Renal cortex interstitium (tissue), 15 donors: ENCODE results near the gene OR1Q1. TPM values are rescaled to one million over a fixed set of nuclear protein-coding genes. Genes with fewer than 3 reads are reported as not detected.
"Not testable (repeated sequence)": the region's sequence is repeated elsewhere in the genome, so short reads cannot be mapped to it uniquely, and the experiment has no call there.

ENCODE experiments used
- DNase-seq, 11 donors: peaks; one replicate each; pipeline ENCODE4 v3.0.0-alpha.2; 2013; ENCODE audit warnings: low read depth in 9 of 11, low spot score in 4 of 11; ENCODE audit errors: extremely low read depth in 1 of 11
- long read RNA-seq, 16 experiments: transcript quantifications; one replicate each; lab custom pipeline, GENCODE V29; 2026
- polyA plus RNA-seq, 3 donors: library from polyadenylated mRNA; unstranded; fragments of 120-200 nt; gene quantifications; one replicate each; pipeline ENCODE4 v1.2.1, GENCODE V29; 2013; ENCODE audit not compliant: insufficient read length in 3 of 3

OR1Q1 gene, protein sequence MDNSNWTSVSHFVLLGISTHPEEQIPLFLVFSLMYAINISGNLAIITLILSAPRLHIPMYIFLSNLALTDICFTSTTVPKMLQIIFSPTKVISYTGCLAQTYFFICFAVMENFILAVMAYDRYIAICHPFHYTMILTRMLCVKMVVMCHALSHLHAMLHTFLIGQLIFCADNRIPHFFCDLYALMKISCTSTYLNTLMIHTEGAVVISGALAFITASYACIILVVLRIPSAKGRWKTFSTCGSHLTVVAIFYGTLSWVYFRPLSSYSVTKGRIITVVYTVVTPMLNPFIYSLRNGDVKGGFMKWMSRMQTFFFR
- polyA plus RNA-seq: not detected
- long read RNA-seq, donor 1: 0 reads
- long read RNA-seq, donor 2: 0 reads
- long read RNA-seq, donor 3: 0 reads
- long read RNA-seq, donor 4: 0 reads
- long read RNA-seq, donor 5: 0 reads
- long read RNA-seq, donor 6: 0 reads
- long read RNA-seq, donor 7: 0 reads
- long read RNA-seq, donor 8: 0 reads
- long read RNA-seq, donor 9: 0 reads
- long read RNA-seq, donor 10: 0 reads
- long read RNA-seq, donor 11: 0 reads
- long read RNA-seq, donor 12: 0 reads
- long read RNA-seq, donor 13: 0 reads
- long read RNA-seq, donor 14: 0 reads
- long read RNA-seq, donor 15: 0 reads
- long read RNA-seq, donor 16: 0 reads

DNA sequence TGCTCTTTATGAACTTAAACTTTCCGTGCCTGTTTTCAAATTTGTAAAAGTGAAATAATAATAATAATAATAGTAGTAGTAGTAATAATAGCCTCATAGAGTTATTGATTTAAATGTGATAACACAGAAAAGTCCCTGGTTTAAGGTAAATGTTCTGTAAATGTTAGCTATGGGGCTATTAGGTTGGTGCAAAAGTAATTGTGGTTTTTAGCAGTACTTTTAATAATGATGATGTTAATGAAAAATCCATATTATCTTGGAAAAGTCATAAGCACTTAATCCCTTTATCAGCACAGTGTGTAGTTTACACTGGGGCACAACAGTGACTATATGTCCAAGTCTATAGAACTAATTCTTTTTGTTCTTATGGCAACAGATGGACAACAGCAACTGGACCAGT is at the start of gene OR1Q1:
OR1Q1 (plus strand) TSS at position 377 of the 400 bp plus-strand sequence; CDS start at position 377, 0 bp downstream.
- no peak for DNase-seq

GRCh38 chr9:122567901-122568300 is 46.6 kb upstream of the OR1Q1 start:
- no peak for DNase-seq

GRCh38 chr9:122572456-122572855 is 42.1 kb upstream of the OR1Q1 start:
- DNase-seq: no peak

DNA sequence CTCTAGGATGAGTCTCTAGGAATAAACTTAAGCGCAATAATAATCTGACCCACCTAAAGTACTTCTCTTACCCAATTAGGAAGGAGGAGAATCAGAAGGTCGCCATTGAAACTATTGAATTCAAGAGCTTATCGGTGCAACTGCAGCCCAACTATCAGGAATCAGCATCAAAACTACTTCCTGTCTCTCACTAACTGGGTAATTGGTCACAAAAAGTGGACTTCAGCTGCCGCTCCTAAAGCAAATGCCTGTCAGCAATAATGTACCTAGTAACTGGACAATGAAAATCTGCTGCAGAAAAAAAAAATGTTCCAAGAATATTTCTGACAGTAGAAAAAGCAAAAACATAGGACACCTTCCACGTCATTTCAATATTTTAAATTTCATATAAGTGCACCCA is 34.7 kb upstream of the OR1Q1 start:
- no peak for DNase-seq

DNA sequence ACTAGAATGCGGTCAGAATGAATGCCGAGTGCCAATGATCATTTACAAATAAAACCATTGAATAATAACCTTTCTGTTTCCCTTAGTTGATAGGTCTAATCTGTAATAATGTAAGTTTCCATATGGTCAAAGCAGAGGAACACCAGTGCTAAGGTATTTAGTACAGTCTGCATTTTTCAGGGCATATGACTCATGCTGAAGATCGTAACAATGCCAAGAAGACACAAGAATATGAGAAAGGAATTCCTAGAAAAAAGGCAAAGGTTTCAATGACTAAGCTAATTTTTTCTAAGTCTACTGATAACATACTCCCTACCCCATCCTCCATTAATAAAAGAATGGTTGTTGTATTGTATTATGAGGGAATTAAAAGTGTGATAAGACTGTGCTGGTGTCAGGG is 34.2 kb upstream of the OR1Q1 start:
- DNase-seq: no peak

DNA sequence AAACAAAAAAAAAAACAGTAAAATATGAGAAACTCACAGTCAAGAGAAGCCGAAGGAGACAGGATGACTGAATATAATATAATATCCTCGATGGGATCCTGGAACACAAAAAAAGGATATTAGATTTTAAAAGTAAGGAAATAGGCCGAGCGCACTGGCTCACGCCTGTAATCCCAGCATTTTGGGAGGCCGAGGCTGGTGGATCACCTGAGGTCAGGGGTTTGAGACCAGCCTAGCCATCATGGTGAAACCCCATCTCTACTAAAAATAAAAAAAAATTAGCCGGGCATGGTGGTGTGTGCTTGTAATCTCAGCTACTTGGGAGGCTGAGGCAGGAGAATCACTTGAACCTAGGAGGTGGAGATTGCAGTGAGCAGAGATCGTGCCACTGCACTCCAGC is 31.3 kb upstream of the OR1Q1 start, which contains the start of gene OR1L8:
OR1L8 (minus strand) TSS at position 101 of the 400 bp plus-strand sequence. CDS start 14,907 bp downstream, outside the sequence.
- DNase-seq: not testable (repeated sequence)

DNA sequence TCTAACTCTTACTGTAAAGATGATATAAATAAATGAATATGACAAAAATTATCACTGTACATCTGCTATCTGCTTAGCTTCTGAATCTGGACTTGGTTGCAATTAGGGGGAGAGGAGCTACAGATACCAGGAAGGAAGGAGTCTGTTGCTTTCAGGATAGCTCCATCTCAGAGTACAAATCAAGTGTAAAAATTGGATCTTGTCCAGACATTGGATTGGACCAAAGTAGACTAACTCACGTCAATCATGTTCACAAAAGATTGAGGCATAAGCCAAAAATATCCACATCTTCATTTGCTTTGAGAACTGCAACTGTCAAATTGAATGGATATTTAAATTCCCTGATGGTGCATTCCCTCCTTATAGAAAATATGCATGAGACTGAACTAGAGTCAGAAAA is 8.8 kb upstream of the OR1Q1 start:
- DNase-seq: no peak

- DNase-seq: no peak
Observed at GRCh38 chr9:122606587-122606986, 8.0 kb upstream of the OR1Q1 start.

DNA sequence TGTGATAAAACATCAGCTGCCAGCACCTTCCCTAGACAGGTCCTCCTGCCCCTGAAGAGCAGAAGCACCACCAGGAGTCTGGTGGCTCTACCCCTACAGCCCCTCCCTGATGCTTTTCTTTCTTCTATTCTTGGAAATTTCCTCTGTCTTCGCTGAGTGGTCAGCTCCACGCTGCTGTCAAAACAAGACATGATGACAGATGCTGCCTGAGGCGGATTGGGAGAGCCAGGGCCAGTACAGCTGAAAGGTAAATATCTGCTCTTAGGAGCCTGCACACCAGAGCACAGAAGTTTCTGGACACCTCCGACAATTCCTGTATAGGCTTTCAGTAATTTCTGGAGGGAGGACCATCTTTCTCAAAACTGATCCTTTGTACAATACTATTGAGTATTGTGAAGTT is 4.7 kb upstream of the OR1Q1 start:
- DNase-seq: no peak

DNA sequence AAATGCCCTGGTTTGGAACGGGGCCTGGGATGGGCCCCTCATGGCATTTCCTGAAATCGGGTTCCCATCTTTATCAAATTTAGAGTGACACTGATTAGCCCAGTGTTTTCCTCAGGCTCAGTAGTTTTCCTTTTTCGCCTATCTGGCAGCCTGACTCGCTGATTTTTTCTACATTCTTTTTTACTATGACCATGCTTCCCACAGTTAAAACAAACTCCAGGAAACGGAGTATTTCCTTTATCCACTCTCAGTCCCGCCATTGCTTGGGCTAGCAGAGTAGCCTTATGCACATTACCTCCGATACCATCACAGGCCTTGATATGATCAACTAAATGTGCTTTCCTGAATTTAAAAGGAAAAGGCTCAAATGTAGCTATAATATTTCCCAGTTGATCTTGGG is 5.5 kb downstream of the OR1Q1 start:
- DNase-seq: no peak

- no peak for DNase-seq
Observed at GRCh38 chr9:122642226-122642625, 27.7 kb downstream of the OR1Q1 start.

DNA sequence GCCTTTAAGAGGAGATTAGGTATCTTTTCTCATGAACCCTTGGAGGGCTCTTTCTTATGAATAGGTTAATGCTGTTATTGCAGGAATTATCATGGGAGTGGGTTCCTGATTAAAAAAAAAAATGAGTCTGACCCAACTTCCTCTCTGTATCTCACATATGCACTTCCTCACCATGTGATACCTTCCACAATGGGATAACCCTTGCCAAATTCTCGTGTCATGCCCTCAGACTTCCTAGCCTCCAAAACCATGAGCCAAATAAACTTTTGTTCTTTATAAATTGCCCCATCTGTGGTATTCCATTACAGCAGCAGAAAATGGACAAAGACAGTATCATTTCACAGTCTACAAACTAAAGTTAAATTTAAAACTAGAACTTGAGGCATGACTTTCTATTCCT is 41.8 kb downstream of the OR1Q1 start:
- peak in 2 of 11 donors; percentile 7 to 12 for DNase-seq

GRCh38 chr9:122657527-122657926 is 43.0 kb downstream of the OR1Q1 start, which contains the start of gene OR1B1:
Gene OR1B1, minus strand, starts transcription at chr9:122657627.
- no peak for DNase-seq

DNA sequence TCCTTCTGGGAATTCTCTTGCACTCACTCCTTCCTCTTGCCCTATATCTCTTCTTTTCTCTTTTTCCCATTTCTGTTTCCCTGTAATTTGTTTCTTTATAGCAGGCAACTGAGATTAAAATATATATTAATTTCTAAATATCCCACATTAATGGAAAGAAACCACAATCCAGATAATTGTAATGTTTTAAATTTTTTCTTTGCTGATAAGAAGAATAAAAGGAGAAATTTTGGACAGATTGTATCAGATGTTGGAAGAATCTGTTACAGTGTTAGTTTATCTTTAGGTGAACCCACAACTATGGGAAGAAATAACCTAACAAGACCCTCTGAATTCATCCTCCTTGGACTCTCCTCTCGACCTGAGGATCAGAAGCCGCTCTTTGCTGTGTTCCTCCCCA is 46.9 kb downstream of the OR1Q1 start, which contains the start of gene OR1L1:
OR1L1 (plus strand) TSS at position 301 of the 400 bp plus-strand sequence; CDS start at position 301, 0 bp downstream.
- no peak for DNase-seq

Other genes starting within 250 kb of the OR1Q1 start
- gene PTGS1, start 243.7 kb upstream of the OR1Q1 start, polyA plus RNA-seq: 1 to 10 TPM; 3.3 to 7.1 (median 4.4) TPM
- not detected for gene OR1J1, start 136.8 kb upstream of the OR1Q1 start, polyA plus RNA-seq
- gene OR1J2, start 103.9 kb upstream of the OR1Q1 start, polyA plus RNA-seq: not detected
- not detected for gene OR1J4, start 95.6 kb upstream of the OR1Q1 start, polyA plus RNA-seq
- not detected for gene OR1N1, start 87.4 kb upstream of the OR1Q1 start, polyA plus RNA-seq
- not detected for gene OR1N2, start 61.6 kb upstream of the OR1Q1 start, polyA plus RNA-seq
- under 1 TPM; 0.09 to 0.19 (median 0.12) TPM for gene OR1L8, start 31.4 kb upstream of the OR1Q1 start, polyA plus RNA-seq
- gene OR1B1, start 42.9 kb downstream of the OR1Q1 start, polyA plus RNA-seq: not detected
- gene OR1L1, start 47.0 kb downstream of the OR1Q1 start, polyA plus RNA-seq: not detected
- gene OR1L3, start 60.4 kb downstream of the OR1Q1 start, polyA plus RNA-seq: not detected
- not detected for gene OR1L4, start 109.3 kb downstream of the OR1Q1 start, polyA plus RNA-seq
- gene OR1L6, start 127.6 kb downstream of the OR1Q1 start, polyA plus RNA-seq: not detected
- not detected for gene OR5C1, start 174.2 kb downstream of the OR1Q1 start, polyA plus RNA-seq
- gene OR1K1, start 185.4 kb downstream of the OR1Q1 start, polyA plus RNA-seq: not detected
- 10 to 100 TPM; 31.0 to 36.7 (median 31.4) TPM for gene PDCL, start 213.8 kb downstream of the OR1Q1 start, polyA plus RNA-seq